IPS DF 6.9 (cell line): ENCODE measurements around the gene NBPF3.

Experiments used
- DNase-seq: peaks from one replicate; pipeline ENCODE4 v3.0.0-alpha.2; 2013; ENCODE audit warnings: low read depth, low spot score
- H3K27ac ChIP-seq: one replicate; pipeline ENCODE4 v1.5.1; 2013; ENCODE audit warnings: low read length, control low read depth
- H3K27me3 ChIP-seq: 2 replicates; pipeline ENCODE4 v1.6.1; 2013; ENCODE audit warnings: mild to moderate bottlenecking, low read length; ENCODE audit not compliant: control insufficient read depth, insufficient read depth
- H3K36me3 ChIP-seq: 2 replicates; pipeline ENCODE4 v1.6.1; 2013; ENCODE audit warnings: low read length; ENCODE audit not compliant: control insufficient read depth, insufficient read depth
- H3K4me1 ChIP-seq: 2 replicates; pipeline ENCODE4 v1.6.1; 2013; ENCODE audit warnings: low read length; ENCODE audit not compliant: control insufficient read depth, insufficient read depth
- H3K4me3 ChIP-seq: 2 replicates; pipeline ENCODE4 v1.5.1; 2013; ENCODE audit warnings: mild to moderate bottlenecking, low read length
- H3K9me3 ChIP-seq: 2 replicates; pipeline ENCODE4 v1.6.1; 2013; ENCODE audit warnings: low read length, inconsistent platforms; ENCODE audit not compliant: control insufficient read depth, insufficient read depth
- WGBS: extraction: QIAGEN DNeasy Blood & Tissue Kit; methylation state at CpG from one replicate; pipeline ENCODE4 v1.1.7; 2013; ENCODE audit warnings: mixed read lengths, missing lambda C conversion rate; ENCODE audit not compliant: insufficient read length, insufficient coverage; 5-methylcytosine and 5-hydroxymethylcytosine counted together

Gene NBPF3

GRCh38 chr1:21530368-21531016 lies 90.6 kb downstream of the NBPF3 start:
- H3K27ac ChIP-seq, result no peak overlapping the region
- no CpG with 5 or more reads among the region's 7 CpGs for WGBS
- DNase-seq, result no peak
- peaks cover 5% of the 10 kb centered on the region; the same call in 1 of the 2 replicates for H3K4me1 ChIP-seq
- no peaks in the 10 kb centered on the region; the same call in 1 of the 2 replicates for H3K36me3 ChIP-seq
- H3K4me3 ChIP-seq, result no peak overlapping the region
- H3K9me3 ChIP-seq, result no peaks in the 10 kb centered on the region
- H3K27me3 ChIP-seq, result no peaks in the 10 kb centered on the region

GRCh38 chr1:21531241-21531640 lies 91.3 kb downstream of the NBPF3 start:
- WGBS, result no CpG with 5 or more reads among the region's 5 CpGs
- H3K27ac ChIP-seq, result no peak overlapping the region
- peaks cover 5% of the 10 kb centered on the region; the same call in 1 of the 2 replicates for H3K4me1 ChIP-seq
- no peaks in the 10 kb centered on the region; the same call in 1 of the 2 replicates for H3K36me3 ChIP-seq
- DNase-seq, result no peak
- no peak overlapping the region for H3K4me3 ChIP-seq
- H3K9me3 ChIP-seq, result no peaks in the 10 kb centered on the region
- H3K27me3 ChIP-seq, result no peaks in the 10 kb centered on the region

DNA sequence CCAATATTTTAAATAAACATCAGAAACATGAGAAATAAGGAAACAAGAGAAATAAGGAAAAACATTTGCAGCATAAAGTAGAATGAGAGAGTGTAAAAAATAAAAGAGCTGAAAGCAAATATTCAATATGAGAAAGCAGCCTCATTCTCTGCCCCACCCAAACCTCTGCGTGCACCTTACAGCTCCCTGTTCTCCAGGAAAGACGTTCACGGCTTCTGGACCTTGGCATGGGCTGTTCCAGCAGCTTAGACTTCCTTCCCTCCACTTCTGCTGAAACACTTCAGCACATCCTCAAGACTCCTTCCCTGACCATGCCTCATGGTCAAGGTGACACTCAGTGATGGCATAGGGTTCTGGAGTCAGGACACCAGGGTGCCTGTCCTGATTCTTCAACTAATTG lies 92.6 kb downstream of the NBPF3 start:
- no peak overlapping the region for H3K4me3 ChIP-seq
- H3K27me3 ChIP-seq, result no peaks in the 10 kb centered on the region
- H3K9me3 ChIP-seq, result no peaks in the 10 kb centered on the region
- DNase-seq, result no peak
- no peaks in the 10 kb centered on the region; the same call in 1 of the 2 replicates for H3K36me3 ChIP-seq
- WGBS, result no CpG with 5 or more reads among the region's 3 CpGs
- peaks cover 9% of the 10 kb centered on the region for H3K4me1 ChIP-seq
- H3K27ac ChIP-seq, result no peak overlapping the region

DNA sequence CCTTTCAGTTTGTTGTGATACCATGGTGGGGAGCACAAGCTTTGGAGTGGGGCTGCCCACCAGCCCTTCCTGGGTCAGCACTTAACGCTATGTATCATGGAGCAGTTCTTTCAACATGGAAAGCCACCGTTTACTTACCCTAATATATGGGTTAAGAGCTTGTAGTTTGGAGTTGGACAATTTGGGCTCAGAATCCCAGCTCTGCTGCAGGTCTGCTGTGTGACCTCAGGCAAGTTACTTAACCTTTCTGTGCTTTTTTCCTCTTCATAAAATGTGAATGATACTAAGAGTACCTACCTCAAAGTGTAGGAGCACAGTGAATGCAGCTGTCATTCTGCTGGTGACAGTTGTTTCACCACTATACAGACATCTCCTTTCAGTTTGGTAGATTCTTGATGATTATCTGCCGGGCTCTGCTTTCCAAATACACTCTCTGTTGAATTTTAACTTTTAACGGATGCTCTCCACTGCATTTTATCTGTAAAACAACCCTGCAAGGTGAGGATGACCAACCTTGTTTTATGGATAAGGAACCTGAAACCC lies 93.1 kb downstream of the NBPF3 start:
- Histone ChIP-seq H3K9me3 (no peaks in the 10 kb centered on the region), H3K4me1 (peaks cover 10% of the 10 kb centered on the region), H3K36me3 (no peaks in the 10 kb centered on the region; the same call in 1 of the 2 replicates), H3K27ac (no peak overlapping the region), H3K4me3 (no peak overlapping the region), H3K27me3 (no peaks in the 10 kb centered on the region)
- no CpG with 5 or more reads among the region's 4 CpGs for WGBS
- DNase-seq, result no peak

GRCh38 chr1:21534146-21534545 lies 94.2 kb downstream of the NBPF3 start:
- no peak overlapping the region for H3K27ac ChIP-seq
- H3K36me3 ChIP-seq, result no peaks in the 10 kb centered on the region; the same call in 1 of the 2 replicates
- H3K4me1 ChIP-seq, result peaks cover 10% of the 10 kb centered on the region
- no peaks in the 10 kb centered on the region for H3K27me3 ChIP-seq
- no CpG with 5 or more reads among the region's 5 CpGs for WGBS
- H3K9me3 ChIP-seq, result no peaks in the 10 kb centered on the region
- no peak overlapping the region for H3K4me3 ChIP-seq
- no peak for DNase-seq
